ENCODE data around the gene SGIP1.

- TF ChIP-seq CTCF (conservative IDR thresholded peaks at IDR 0.05; ENCODE audit: low read depth, low read length) (no peak), EZH2 (IDR thresholded peaks at IDR 0.05; ENCODE audit: borderline replicate concordance, low read depth, low read length, poor library complexity, severe bottlenecking) (no peak)
Measured at GRCh38 chr1:66559517-66559916, 25.6 kb downstream of the SGIP1 start.
